Tibial nerve (tissue), 4 donors: ENCODE measurements around the gene RAB40B.

Source experiments
- CTCF ChIP-seq, 5 experiments: fragments of 200-600 bp in 3 of 5; fragments of 450-650 bp in 2 of 5; sonication (generic) in 3 of 5; IDR thresholded peaks; one replicate each; pipeline ENCODE4 v1.5.1; 2016 to 2019; ENCODE audit warnings: antibody characterized with exemption in 5 of 5, mild to moderate bottlenecking in 3 of 5, moderate library complexity in 2 of 5
- EP300 ChIP-seq, 2 donors: sonication (generic); formaldehyde crosslinking; IDR thresholded peaks; one replicate each; pipeline ENCODE4 v1.6.1; 2017; ENCODE audit warnings: antibody characterized with exemption in 2 of 2, mild to moderate bottlenecking in 1 of 2
- POLR2A ChIP-seq, 2 donors: fragments of 450-650 bp; IDR thresholded peaks; one replicate each; pipeline ENCODE4 v1.6.1; 2017; ENCODE audit warnings: antibody characterized with exemption in 2 of 2, mild to moderate bottlenecking in 2 of 2, moderate library complexity in 2 of 2

DNA sequence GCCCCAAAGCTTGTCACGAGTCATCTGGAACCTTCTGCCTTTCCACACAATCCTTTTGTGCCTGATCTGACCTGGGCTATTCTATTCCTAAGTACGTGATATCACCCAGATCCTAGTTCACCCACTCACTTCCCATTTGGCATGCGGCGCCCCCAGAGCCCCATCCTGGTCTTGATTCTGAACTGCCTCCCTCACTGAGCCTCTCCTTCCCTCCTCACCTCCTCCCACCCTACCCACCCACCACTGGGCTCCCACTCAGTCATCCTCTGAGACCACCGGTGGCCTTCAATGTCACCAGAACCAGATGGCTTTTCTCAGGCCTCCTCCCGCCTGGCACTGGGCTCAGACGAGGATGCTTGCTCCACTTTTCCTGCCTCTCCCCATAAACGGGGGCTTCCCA, 68.8 kb downstream of the RAB40B start:
- no peak for TF ChIP-seq CTCF (IDR thresholded peaks at IDR 0.05)
- no peak for TF ChIP-seq POLR2A (IDR thresholded peaks at IDR 0.05)
- no peak for TF ChIP-seq EP300 (IDR thresholded peaks at IDR 0.05)
